GM12892 (cell line): Measurements from ENCODE around the gene ZNF814.
"Not testable (repeated sequence)": the region's sequence is repeated elsewhere in the genome, so short reads cannot be mapped to it uniquely, and the experiment has no call there.

Experiments
- DNase-seq: peaks from one replicate; pipeline ENCODE4 v3.0.0; 2011; ENCODE audit not compliant: insufficient read length
- FAIRE-seq: peaks from 2 replicates; lab custom pipeline; 2011; peaks lifted over from hg19 to GRCh38; lab: Jason Lieb, UNC
- POLR2A ChIP-seq: IDR thresholded peaks from 2 replicates; pipeline ENCODE4 v1.6.1; 2011; ENCODE audit warnings: low read depth, low read length, control low read depth
- POLR2AphosphoS5 ChIP-seq: IDR thresholded peaks from 2 replicates; pipeline ENCODE4 v1.6.1; 2011; ENCODE audit warnings: low read depth, low read length, control low read depth
- TAF1 ChIP-seq: IDR thresholded peaks from 2 replicates; pipeline ENCODE4 v1.6.1; 2011; ENCODE audit warnings: low read depth, mild to moderate bottlenecking, control low read depth, low read length, borderline replicate concordance

The ZNF814 gene

DNA sequence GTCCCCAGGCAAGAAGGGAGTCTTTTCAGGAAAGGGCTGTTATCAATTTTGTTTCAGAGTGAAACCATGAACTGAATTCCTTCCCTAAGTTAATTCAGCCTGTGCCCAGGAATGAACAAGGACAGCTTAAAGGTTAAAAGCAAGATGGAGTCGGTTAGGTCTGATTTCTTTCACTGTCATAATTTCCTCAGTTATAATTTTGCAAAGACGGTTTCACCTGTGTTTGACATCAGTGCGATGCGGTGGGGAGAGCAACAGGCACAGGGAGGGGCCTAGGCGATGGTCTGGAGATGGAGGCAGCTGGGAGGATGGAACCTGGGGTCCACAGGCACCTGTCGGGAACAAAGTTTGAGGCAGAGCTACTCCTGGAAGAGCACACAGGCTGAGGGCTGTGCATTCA, 68.2 kb downstream of the ZNF814 start:
- TF ChIP-seq POLR2AphosphoS5 (no peak), POLR2A (no peak), TAF1 (no peak)
- no peak for DNase-seq
- FAIRE-seq: no peak

DNA sequence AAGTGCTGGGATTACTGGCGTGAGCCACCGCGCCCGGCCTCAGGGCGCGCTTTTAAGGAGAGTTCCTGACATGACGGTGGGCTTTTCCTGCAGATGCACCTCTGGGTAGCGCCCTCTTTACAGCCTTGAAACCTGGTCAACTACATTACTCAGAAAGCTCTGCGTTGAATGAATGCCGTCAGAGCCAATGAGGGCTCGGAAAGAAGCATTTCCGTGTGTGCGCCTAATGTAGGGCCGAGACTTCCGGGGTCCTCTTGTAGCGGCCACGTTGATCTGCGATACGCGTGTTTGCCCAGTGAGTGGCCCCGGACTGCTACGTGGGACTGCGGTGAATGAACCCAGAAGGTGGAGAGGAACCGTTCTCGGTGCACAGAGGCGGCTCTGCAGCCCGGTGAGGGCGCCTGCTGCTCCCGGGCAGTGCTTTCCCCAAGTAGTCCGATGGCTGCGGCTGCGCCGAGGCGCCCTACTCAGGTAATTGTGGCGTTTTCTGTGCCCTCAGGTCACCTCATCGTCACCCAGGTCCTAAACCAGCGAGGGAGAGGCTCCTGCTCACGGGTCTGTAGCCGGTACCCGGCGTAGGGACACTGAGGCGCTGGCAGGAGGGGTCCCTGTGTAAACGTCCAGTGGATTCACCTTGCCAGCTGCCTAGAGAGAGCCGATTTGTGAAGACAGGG, 69.2 kb downstream of the ZNF814 start:
- FAIRE-seq: peak; percentile 61
- peak; percentile 77 for DNase-seq
- TF ChIP-seq POLR2AphosphoS5: peak; percentile 88
- peak; percentile 90 for TF ChIP-seq POLR2A
- no peak for TF ChIP-seq TAF1

DNA sequence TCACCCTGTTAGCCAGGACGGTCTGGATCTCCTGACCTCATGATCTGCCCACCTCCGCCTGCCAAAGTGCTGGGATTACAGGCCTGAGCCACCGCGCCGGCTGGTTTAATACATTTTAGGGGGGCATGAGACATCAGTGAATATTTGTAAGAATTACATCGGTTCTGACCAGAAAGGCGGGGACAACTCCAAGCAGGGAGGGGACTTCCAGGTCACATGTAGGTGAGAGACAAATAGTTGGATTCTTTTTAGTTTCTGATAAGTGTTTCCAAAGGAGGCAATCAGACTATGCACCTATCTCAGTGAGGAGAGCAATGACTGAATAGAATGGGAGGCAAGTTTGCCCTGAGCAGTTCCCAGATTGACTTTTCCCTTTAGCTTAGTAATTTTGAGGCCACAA, 70.5 kb downstream of the ZNF814 start:
- no peak for DNase-seq
- TF ChIP-seq TAF1 (no peak), POLR2A (no peak), POLR2AphosphoS5 (no peak)
- FAIRE-seq: no peak

- FAIRE-seq (no peak), DNase-seq (no peak)
- TF ChIP-seq POLR2A: no peak
Measured at GRCh38 chr19:57817976-57818375, 70.9 kb downstream of the ZNF814 start.

DNA sequence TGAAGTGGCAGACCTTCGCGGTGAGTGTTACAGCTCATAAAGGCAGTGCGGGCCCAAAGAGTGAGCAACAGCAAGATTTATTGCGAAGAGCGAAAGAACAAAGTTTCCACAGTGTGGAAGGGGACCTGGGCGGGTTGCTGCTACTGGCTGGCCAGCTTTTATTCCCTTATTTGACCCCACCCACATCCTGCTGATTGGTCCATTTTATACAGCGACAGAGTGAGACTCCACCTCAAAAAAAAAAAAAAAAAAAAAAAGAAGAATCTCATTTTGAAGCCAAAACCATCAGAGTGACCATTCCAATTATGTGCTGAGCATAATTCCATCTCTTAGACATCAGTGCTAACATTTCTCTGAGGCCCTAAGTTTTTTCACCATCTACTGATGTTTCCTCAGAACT, 72.2 kb downstream of the ZNF814 start:
- DNase-seq (no peak), FAIRE-seq (no peak)
- no peak for TF ChIP-seq POLR2A
- TF ChIP-seq POLR2AphosphoS5: no peak
- TF ChIP-seq TAF1: no peak

- no peak for DNase-seq
- FAIRE-seq: no peak
- no peak for TF ChIP-seq POLR2A
- no peak for TF ChIP-seq POLR2AphosphoS5
- no peak for TF ChIP-seq TAF1
Measured at GRCh38 chr19:57815247-57816075, 73.4 kb downstream of the ZNF814 start.

GRCh38 chr19:57814505-57815246, 74.2 kb downstream of the ZNF814 start, which contains the start of gene ZNF552:
TSS of gene ZNF552 (minus strand) at chr19:57814913. CDS start at chr19:57814743, 170 bp downstream.
- FAIRE-seq (peak; percentile 85), DNase-seq (peak; percentile 67)
- peak; percentile 88 for TF ChIP-seq POLR2AphosphoS5
- TF ChIP-seq TAF1: peak; percentile 63; the same call in 1 of the 2 replicates
- TF ChIP-seq POLR2A: peak; percentile 88

DNA sequence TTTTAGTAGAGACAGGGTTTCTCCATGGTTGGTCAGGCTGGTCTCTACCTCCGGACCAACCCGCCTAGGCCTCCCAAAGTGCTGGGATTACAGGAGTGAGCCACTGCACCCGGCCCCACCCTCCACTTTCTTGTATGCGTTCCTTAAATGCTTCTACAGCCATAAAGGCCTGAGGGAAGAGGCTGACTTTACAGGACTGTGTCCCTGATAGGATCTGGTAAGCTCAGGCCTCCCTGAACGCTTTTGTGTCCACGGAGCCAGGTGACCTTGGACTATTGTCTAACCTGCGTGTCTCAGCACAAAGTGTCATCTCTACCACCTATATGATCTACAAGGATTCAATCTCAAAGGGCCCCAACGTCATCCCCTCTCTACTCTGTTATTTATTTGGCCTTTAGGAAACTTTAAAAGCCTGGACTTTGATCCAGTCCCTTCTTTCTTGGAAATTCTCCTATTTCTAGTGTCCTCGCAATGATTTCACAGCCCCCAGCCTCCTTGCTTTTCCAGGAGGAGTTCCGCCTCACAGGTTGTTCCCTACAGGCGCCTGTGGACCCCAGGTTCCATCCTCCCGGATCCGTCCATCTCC, 74.8 kb downstream of the ZNF814 start:
- no peak for FAIRE-seq
- DNase-seq: no peak
- TF ChIP-seq TAF1 (no peak), POLR2AphosphoS5 (no peak)

DNA sequence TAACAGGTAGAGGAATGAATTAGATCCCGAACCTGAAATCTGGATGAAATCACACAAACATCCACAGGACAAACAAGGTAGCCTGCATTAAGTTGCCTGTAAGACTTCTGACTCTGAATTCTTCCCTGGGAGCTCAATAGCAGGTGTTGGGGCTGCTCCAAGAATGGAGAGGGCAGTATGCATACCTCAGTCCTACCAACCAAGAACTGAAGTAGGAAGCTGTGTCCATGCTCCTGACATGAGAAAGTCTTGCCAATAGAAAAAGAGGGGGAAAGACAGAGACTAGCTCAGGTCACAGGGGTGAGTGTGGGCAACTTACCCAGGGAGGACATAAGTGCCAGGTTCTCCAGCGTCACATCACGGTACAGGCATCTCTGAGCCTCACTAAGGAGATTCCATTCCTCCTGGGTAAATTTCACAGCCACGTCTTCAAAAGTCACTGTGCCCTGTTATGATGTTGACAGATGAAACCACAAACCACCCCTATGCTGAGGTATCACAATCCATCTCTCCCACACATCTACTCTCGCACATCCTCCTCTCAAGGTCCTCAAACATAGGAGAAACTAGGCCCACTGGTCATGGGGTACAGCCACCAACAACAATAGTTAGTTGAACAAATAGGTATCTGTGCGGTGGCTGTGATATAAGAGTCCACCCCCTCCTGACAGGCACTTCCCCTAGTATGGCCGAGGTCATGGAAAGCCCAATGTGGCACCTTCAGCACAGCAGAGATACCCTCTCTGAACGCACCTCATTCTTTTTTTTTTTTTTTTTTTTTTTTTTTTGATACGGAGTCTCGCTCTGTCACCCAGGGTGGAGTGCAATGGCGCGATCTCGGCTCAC, 75.6 kb downstream of the ZNF814 start:
- not testable (repeated sequence) for FAIRE-seq, DNase-seq

DNA sequence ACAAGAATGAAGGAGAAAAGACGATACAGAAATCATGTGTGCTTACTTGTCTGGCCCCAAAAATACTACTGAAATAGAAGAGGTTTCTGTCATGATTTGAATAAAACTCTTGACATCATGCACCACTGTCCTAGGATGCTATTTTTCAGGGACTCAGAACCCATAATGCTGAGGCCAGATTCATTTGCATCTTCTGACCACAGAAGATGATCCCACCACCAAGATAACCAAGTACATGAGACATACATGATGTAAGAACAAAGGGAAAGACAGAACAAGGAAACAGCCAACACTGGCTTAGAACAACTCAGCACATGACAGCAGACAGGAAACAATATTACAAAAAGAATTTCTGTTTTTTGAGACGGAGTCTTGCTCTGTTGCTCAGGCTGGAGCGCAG, 76.6 kb downstream of the ZNF814 start:
- DNase-seq: no peak

DNA sequence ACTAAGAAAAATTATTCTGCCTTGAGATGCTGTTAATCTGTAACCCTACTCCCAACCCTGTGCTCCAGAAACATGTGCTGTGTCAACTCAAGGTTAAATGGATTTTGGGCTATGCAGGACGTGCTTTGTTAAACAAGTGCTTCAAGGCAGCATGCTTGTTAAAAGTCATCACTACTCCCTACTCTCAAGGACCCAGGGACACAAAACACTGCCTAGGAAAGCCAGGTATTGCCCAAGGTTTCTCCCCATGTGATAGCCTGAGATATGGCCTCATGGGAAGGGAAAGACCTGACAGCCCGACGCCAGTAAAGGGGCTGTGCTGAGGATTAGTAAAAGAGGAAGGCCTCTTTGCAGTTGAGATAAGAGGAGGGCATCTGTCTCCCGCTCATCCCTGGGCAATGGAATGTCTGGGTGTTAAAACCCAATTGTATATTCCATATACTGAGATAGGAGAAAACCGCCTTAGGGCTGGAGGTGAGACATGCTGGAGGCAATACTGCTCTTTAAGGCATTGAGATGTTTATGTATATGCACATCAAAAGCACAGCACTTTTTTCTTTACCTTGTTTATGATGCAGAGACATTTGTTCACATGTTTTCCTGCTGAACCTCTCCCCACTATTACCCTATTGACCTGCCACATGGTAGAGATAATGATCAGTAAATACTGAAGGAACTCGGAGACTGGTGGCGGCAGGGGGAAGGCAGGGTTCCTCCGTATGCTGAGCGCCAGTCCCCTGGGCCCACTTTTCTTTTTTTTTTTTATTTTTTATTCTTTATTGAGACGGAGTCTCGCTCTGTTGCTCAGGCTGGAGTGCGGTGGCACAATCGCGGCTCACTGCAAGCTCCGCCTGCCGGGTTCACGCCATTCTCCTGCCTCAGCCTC, 78.2 kb downstream of the ZNF814 start:
- not testable (repeated sequence) for DNase-seq, FAIRE-seq

More for the DNA sequence above, 76.6 kb downstream of the ZNF814 start:
- TF ChIP-seq POLR2AphosphoS5 (no peak), POLR2A (no peak), TAF1 (no peak)
- no peak for FAIRE-seq
